HG02973 (cell line): ENCODE results near the gene CNTF.

Source experiments
- ATAC-seq: cut with Tn5 transposase; IDR thresholded peaks from one replicate; pipeline ENCODE4 v1.9.1; 2021; ENCODE audit warnings: moderate library complexity; ENCODE audit not compliant: unreplicated experiment

The CNTF gene

GRCh38 chr11:58606930-58607714 lies 15.3 kb upstream of the CNTF start:
- ATAC-seq: no peak

- ATAC-seq: no peak
These were observed 14.1 kb upstream of the CNTF start for GRCh38 chr11:58608331-58608730.

GRCh38 chr11:58609723-58610122 lies 12.7 kb upstream of the CNTF start:
- no peak for ATAC-seq

GRCh38 chr11:58613228-58613627 lies 9.2 kb upstream of the CNTF start:
- no peak for ATAC-seq

- ATAC-seq: no peak
These were observed 6.9 kb upstream of the CNTF start for GRCh38 chr11:58615559-58615958.

- ATAC-seq: no peak
These were observed 5.9 kb upstream of the CNTF start for GRCh38 chr11:58616594-58616993.

- ATAC-seq: no peak
These were observed 4.4 kb upstream of the CNTF start for GRCh38 chr11:58617976-58618557.

GRCh38 chr11:58621586-58622262 lies 741 bp upstream of the CNTF start:
- no peak for ATAC-seq

- no peak for ATAC-seq
These were observed 2.6 kb downstream of the CNTF start for GRCh38 chr11:58625086-58625485.

GRCh38 chr11:58625826-58626460 lies 3.5 kb downstream of the CNTF start:
- no peak for ATAC-seq

GRCh38 chr11:58626934-58627483 lies 4.5 kb downstream of the CNTF start:
- no peak for ATAC-seq

- ATAC-seq: no peak
These were observed 6.0 kb downstream of the CNTF start for GRCh38 chr11:58628446-58628845.

GRCh38 chr11:58629857-58630256 lies 7.4 kb downstream of the CNTF start:
- no peak for ATAC-seq

GRCh38 chr11:58631378-58631777 lies 8.9 kb downstream of the CNTF start:
- ATAC-seq: no peak

GRCh38 chr11:58632510-58632909 lies 10.0 kb downstream of the CNTF start:
- ATAC-seq: no peak

- no peak for ATAC-seq
These were observed 14.1 kb downstream of the CNTF start for GRCh38 chr11:58636587-58636986.

GRCh38 chr11:58637371-58637770 lies 14.9 kb downstream of the CNTF start:
- no peak for ATAC-seq

GRCh38 chr11:58639103-58639502 lies 16.6 kb downstream of the CNTF start:
- no peak for ATAC-seq

GRCh38 chr11:58639669-58640068 lies 17.2 kb downstream of the CNTF start:
- no peak for ATAC-seq

GRCh38 chr11:58640386-58641023 lies 18.0 kb downstream of the CNTF start:
- no peak for ATAC-seq

- ATAC-seq: no peak
These were observed 18.9 kb downstream of the CNTF start for GRCh38 chr11:58641341-58641740.
